Urinary bladder (tissue), 4 donors: ENCODE measurements around the gene NR2F1. TPM values are rescaled to one million over a fixed set of nuclear protein-coding genes. Genes with fewer than 3 reads are reported as not detected.

Experiments used
- DNase-seq: peaks from one replicate; pipeline ENCODE4 v3.0.0-alpha.2; 2015; ENCODE audit errors: extremely low spot score
- H3K27ac ChIP-seq: one replicate; pipeline ENCODE4 v1.5.1; 2013; ENCODE audit warnings: low read depth, mild to moderate bottlenecking, moderate library complexity
- H3K36me3 ChIP-seq: one replicate; pipeline ENCODE4 v1.6.1; 2013; ENCODE audit warnings: mild to moderate bottlenecking, moderate library complexity; ENCODE audit not compliant: insufficient read depth
- H3K4me1 ChIP-seq: one replicate; pipeline ENCODE4 v1.6.1; 2013; ENCODE audit warnings: mild to moderate bottlenecking, moderate library complexity; ENCODE audit not compliant: insufficient read depth
- H3K4me3 ChIP-seq: one replicate; pipeline ENCODE4 v1.5.1; 2013; ENCODE audit warnings: low read depth, low read length
- WGBS: extraction: QIAGEN DNeasy Blood & Tissue Kit; methylation state at CpG from one replicate; pipeline ENCODE4 v1.1.7; 2013; 5-methylcytosine and 5-hydroxymethylcytosine counted together
- polyA plus RNA-seq: library from polyadenylated mRNA; stranded (reverse); fragments of 200-250 nt; gene quantifications from one replicate; pipeline ENCODE4 v1.2.3, GENCODE V29; 2013
- total RNA-seq: library from RNA; depleted of rRNA; stranded (reverse); fragments of >200 nt; gene quantifications from one replicate; pipeline ENCODE4 v1.2.3, GENCODE V29; 2014
- donor health status: healthy with polysubstance abuse.
- donor health status: healthy.

NR2F1 gene
- total and polyA plus RNA-seq, 2 donors, result 64.8 to 149 TPM

GRCh38 chr5:93642526-93642925 is 59.5 kb downstream of the NR2F1 start:
- Histone ChIP-seq H3K36me3 (no peaks in the 10 kb centered on the region), H3K27ac (no peak overlapping the region), H3K4me3 (no peak overlapping the region), H3K4me1 (no peaks in the 10 kb centered on the region)
- WGBS, result 98% methylated on average over 3 of the region's 3 CpGs
- no peak for DNase-seq

Other genes with a start within 250 kb of the NR2F1 start
- 61.4 TPM for gene NR2F1-AS1, start 2.0 kb upstream of the NR2F1 start, total RNA-seq
- 25.9 TPM for gene NR2F1-AS1, start 2.0 kb upstream of the NR2F1 start, polyA plus RNA-seq
- 10.5 TPM for gene POU5F2, start 158.4 kb downstream of the NR2F1 start, total RNA-seq
- gene POU5F2, start 158.4 kb downstream of the NR2F1 start, polyA plus RNA-seq, result 0.01 TPM